Loucy (cell line): ENCODE data around the gene SYT15B.
"Not testable (repeated sequence)": the region's sequence is repeated elsewhere in the genome, so short reads cannot be mapped to it uniquely, and the experiment has no call there.

Experiments used
- H2AFZ ChIP-seq: fragments of 200-600 bp; sonication (generic); 2 replicates; pipeline ENCODE4 v1.6.0; 2016; ENCODE audit warnings: antibody characterized with exemption, mild to moderate bottlenecking, low read length, moderate library complexity
- H3F3A ChIP-seq: fragments of 200-600 bp; 2 replicates; pipeline ENCODE4 v1.6.0; 2016; ENCODE audit warnings: antibody characterized with exemption, low read depth, mild to moderate bottlenecking
- H3K27me3 ChIP-seq: fragments of 200-600 bp; sonication (generic); 2 replicates; pipeline ENCODE4 v1.6.1; 2014; ENCODE audit warnings: low read length, mild to moderate bottlenecking; ENCODE audit not compliant: insufficient read depth, poor library complexity, severe bottlenecking
- H3K36me3 ChIP-seq: fragments of 200-600 bp; sonication (generic); 2 replicates; pipeline ENCODE4 v1.6.1; 2016; ENCODE audit warnings: low read length; ENCODE audit not compliant: insufficient read depth
- H3K4me1 ChIP-seq: fragments of 200-600 bp; sonication (generic); 2 replicates; pipeline ENCODE4 v1.5.1; 2014; ENCODE audit warnings: low read length, mild to moderate bottlenecking; ENCODE audit not compliant: insufficient read depth, poor library complexity, severe bottlenecking
- H3K4me2 ChIP-seq: fragments of 200-600 bp; sonication (generic); 2 replicates; pipeline ENCODE4 v1.6.0; 2014; ENCODE audit warnings: antibody characterized with exemption, low read length, low read depth, mild to moderate bottlenecking; ENCODE audit not compliant: poor library complexity, severe bottlenecking
- H3K4me3 ChIP-seq: fragments of 200-600 bp; sonication (generic); 2 replicates; pipeline ENCODE4 v1.5.1; 2014; ENCODE audit warnings: low read length, mild to moderate bottlenecking, mixed read lengths; ENCODE audit not compliant: poor library complexity, severe bottlenecking
- H3K79me2 ChIP-seq: fragments of 200-600 bp; sonication (generic); 2 replicates; pipeline ENCODE4 v1.6.1; 2014; ENCODE audit warnings: low read length; ENCODE audit not compliant: insufficient read depth
- H3K9ac ChIP-seq: fragments of 200-600 bp; sonication (generic); 2 replicates; pipeline ENCODE4 v1.6.0; 2014; ENCODE audit warnings: mild to moderate bottlenecking, low read depth, low read length, moderate library complexity; ENCODE audit not compliant: poor library complexity, severe bottlenecking
- H3K9me2 ChIP-seq: fragments of 200-600 bp; sonication (generic); replicated peaks from 2 replicates; pipeline ENCODE4 v1.6.1; 2016; ENCODE audit warnings: low read depth, low read length, mixed read lengths
- H3K9me3 ChIP-seq: fragments of 200-600 bp; sonication (generic); 2 replicates; pipeline ENCODE4 v1.6.1; 2014; ENCODE audit warnings: mild to moderate bottlenecking, antibody characterized with exemption, low read length, low read depth; ENCODE audit not compliant: insufficient read depth
- H4K20me1 ChIP-seq: fragments of 200-600 bp; sonication (generic); 2 replicates; pipeline ENCODE4 v1.6.0; 2014; ENCODE audit warnings: antibody characterized with exemption, low read length, mild to moderate bottlenecking; ENCODE audit not compliant: insufficient read depth, poor library complexity, severe bottlenecking
- CTCF ChIP-seq: fragments of 200-600 bp; sonication (generic); conservative IDR thresholded peaks from 2 replicates; pipeline ENCODE4 v1.5.1; 2014; ENCODE audit warnings: mild to moderate bottlenecking, antibody characterized with exemption, low read length

The SYT15B gene

GRCh38 chr10:47763554-47764175 is at the start of gene SYT15B:
Gene SYT15B (minus strand): TSS chr10:47763592. CDS start chr10:47762640, 952 bp downstream.
- H3K9me2 ChIP-seq, H3K4me2 ChIP-seq, H3K4me1 ChIP-seq, H3K36me3 ChIP-seq, H2AFZ ChIP-seq, H3K4me3 ChIP-seq, H3K27me3 ChIP-seq, H3F3A ChIP-seq, H3K9me3 ChIP-seq, H3K79me2 ChIP-seq, H3K9ac ChIP-seq, H4K20me1 ChIP-seq: not testable (repeated sequence)

- not testable (repeated sequence) for H3K9me3 ChIP-seq, H3K4me3 ChIP-seq, H3K9me2 ChIP-seq, H3F3A ChIP-seq, H3K4me2 ChIP-seq, H3K9ac ChIP-seq, H3K36me3 ChIP-seq, H3K4me1 ChIP-seq, H3K27me3 ChIP-seq, H4K20me1 ChIP-seq, H2AFZ ChIP-seq, H3K79me2 ChIP-seq
These were observed 16.2 kb upstream of the SYT15B start for GRCh38 chr10:47779590-47779989.

- peak; percentile 57 for TF ChIP-seq CTCF
- H3K4me2 ChIP-seq: peak overlapping the region; percentile 44
- not testable (repeated sequence) for H3K9ac ChIP-seq
These were observed 12.2 kb upstream of the SYT15B start for GRCh38 chr10:47775361-47776231.

GRCh38 chr10:47770745-47771144 is 7.4 kb upstream of the SYT15B start:
- H4K20me1 ChIP-seq, H3K9ac ChIP-seq, H3K36me3 ChIP-seq, H3K27me3 ChIP-seq, H3K4me3 ChIP-seq, H3F3A ChIP-seq, H3K79me2 ChIP-seq, H2AFZ ChIP-seq, H3K4me1 ChIP-seq, H3K9me2 ChIP-seq, H3K9me3 ChIP-seq, H3K4me2 ChIP-seq: not testable (repeated sequence)

More at GRCh38 chr10:47775361-47776231, 12.2 kb upstream of the SYT15B start:
- H3F3A ChIP-seq, H3K9me2 ChIP-seq, H3K9me3 ChIP-seq, H3K4me3 ChIP-seq, H3K27me3 ChIP-seq, H3K36me3 ChIP-seq, H4K20me1 ChIP-seq, H3K79me2 ChIP-seq, H3K4me1 ChIP-seq: not testable (repeated sequence)
- H2AFZ ChIP-seq: peak overlapping the region; percentile 80; the same call in 1 of the 2 replicates

GRCh38 chr10:47768578-47769115 is 5.3 kb upstream of the SYT15B start:
- H4K20me1 ChIP-seq, H3K79me2 ChIP-seq, H2AFZ ChIP-seq, H3K9me2 ChIP-seq, H3K4me2 ChIP-seq, H3F3A ChIP-seq, H3K27me3 ChIP-seq, H3K4me1 ChIP-seq, H3K4me3 ChIP-seq, H3K9ac ChIP-seq, H3K36me3 ChIP-seq, H3K9me3 ChIP-seq: not testable (repeated sequence)

- not testable (repeated sequence) for H2AFZ ChIP-seq, H3K4me3 ChIP-seq, H3K9ac ChIP-seq, H3K36me3 ChIP-seq, H3K4me1 ChIP-seq, H3K4me2 ChIP-seq, H3F3A ChIP-seq, H3K27me3 ChIP-seq, H3K79me2 ChIP-seq, H4K20me1 ChIP-seq, H3K9me3 ChIP-seq, H3K9me2 ChIP-seq
These were observed 4.7 kb upstream of the SYT15B start for GRCh38 chr10:47768085-47768484.
